ENCODE results near the gene MXD3. TPM values are rescaled to one million over a fixed set of nuclear protein-coding genes. Genes with fewer than 3 reads are reported as not detected.

The MXD3 gene
- total and polyA plus RNA-seq, 2 experiments from 2014 or later: 9.9 to 11.6 TPM

GRCh38 chr5:177314376-177315342 lies 3.0 kb upstream of the MXD3 start (continued):
- TF ChIP-seq ZNF462 (CRISPR knock-in tag; IDR thresholded peaks at IDR 0.05) (no peak), JUNB (IDR thresholded peaks at IDR 0.05; ENCODE audit: unreplicated experiment) (no peak), STAT1 (IDR thresholded peaks at IDR 0.05; ENCODE audit: unreplicated experiment) (no peak), CREB1 (CRISPR knock-in tag; IDR thresholded peaks at IDR 0.05; ENCODE audit: low read depth) (no peak), EZH2phosphoT487 (IDR thresholded peaks at IDR 0.05; ENCODE audit: unreplicated experiment) (no peak), REST (IDR thresholded peaks at IDR 0.05; ENCODE audit: unreplicated experiment) (no peak), ETS1 (IDR thresholded peaks at IDR 0.05) (no peak), ZNF114 (CRISPR knock-in tag; IDR thresholded peaks at IDR 0.05) (no peak), ZNF331 (CRISPR knock-in tag; IDR thresholded peaks at IDR 0.05; ENCODE audit: low read depth) (no peak), POLR2AphosphoS5 (IDR thresholded peaks at IDR 0.05; ENCODE audit: low read depth) (no peak)
- TF ChIP-seq, protein P1, sequence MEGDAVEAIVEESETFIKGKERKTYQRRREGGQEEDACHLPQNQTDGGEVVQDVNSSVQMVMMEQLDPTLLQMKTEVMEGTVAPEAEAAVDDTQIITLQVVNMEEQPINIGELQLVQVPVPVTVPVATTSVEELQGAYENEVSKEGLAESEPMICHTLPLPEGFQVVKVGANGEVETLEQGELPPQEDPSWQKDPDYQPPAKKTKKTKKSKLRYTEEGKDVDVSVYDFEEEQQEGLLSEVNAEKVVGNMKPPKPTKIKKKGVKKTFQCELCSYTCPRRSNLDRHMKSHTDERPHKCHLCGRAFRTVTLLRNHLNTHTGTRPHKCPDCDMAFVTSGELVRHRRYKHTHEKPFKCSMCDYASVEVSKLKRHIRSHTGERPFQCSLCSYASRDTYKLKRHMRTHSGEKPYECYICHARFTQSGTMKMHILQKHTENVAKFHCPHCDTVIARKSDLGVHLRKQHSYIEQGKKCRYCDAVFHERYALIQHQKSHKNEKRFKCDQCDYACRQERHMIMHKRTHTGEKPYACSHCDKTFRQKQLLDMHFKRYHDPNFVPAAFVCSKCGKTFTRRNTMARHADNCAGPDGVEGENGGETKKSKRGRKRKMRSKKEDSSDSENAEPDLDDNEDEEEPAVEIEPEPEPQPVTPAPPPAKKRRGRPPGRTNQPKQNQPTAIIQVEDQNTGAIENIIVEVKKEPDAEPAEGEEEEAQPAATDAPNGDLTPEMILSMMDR (conservative IDR thresholded peaks at IDR 0.05; ENCODE audit: low read depth in 2 of 2): no peak

Measured in GM23338 (cell line).